K562 (cell line): ENCODE results near the gene SGPL1. TPM values are rescaled to one million over a fixed set of nuclear protein-coding genes. Genes with fewer than 3 reads are reported as not detected.

ENCODE experiments used
- ATAC-seq: fragments of 200-7000 bp; cut with Tn5 transposase; 3 replicates; pipeline ENCODE4 v1.9.1; 2020; ENCODE audit warnings: moderate library complexity
- BruUV-seq: library from RNA; stranded (reverse); fragments of 400-500 nt; replicated peaks from 2 replicates; lab custom pipeline; 2021; lab: Mats Ljungman, UMichigan
- CTCF ChIA-PET: fragments of 300-600 bp; formaldehyde crosslinking; extraction: SDS; loops from one replicate; lab custom pipeline; 2021; ENCODE audit warnings: low intra/inter-chr PET ratio; lab: Yijun Ruan, JAX
- POLR2A ChIA-PET: fragments of 300-600, 350-650 bp; sonication (Branson Sonifier 250); formaldehyde crosslinking; extraction: SDS; loops from one replicate; lab custom pipeline; 2021; ENCODE audit warnings: antibody characterized with exemption, inconsistent platforms; lab: Yijun Ruan, JAX
- DNase-seq, 4 experiments: peaks; one replicate each; pipeline versions ENCODE4 v3.0.0 to v3.0.0-alpha.2; 2011 to 2018; ENCODE audit warnings: low spot score in 3 of 4, mixed read lengths in 3 of 4; ENCODE audit errors: extremely low read depth in 1 of 4
- FAIRE-seq: peaks from 2 replicates; lab custom pipeline; 2011; peaks lifted over from hg19 to GRCh38; lab: Jason Lieb, UNC
- H2AFZ ChIP-seq: 2 replicates; pipeline ENCODE4 v1.6.0; 2011; ENCODE audit warnings: low read depth, low read length, control low read depth, inconsistent platforms
- H3K27ac ChIP-seq: fragments of 200-600 bp; 3 replicates; pipeline ENCODE4 v1.8.0; 2011; ENCODE audit warnings: low read depth, mild to moderate bottlenecking, control low read depth, inconsistent platforms, low read length, moderate library complexity, mixed read lengths; ENCODE audit errors: extremely low read depth
- H3K27me3 ChIP-seq, 2 experiments: fragments of 300-600 bp in 1 of 2; 2 replicates in 1 of 2; 3 replicates in 1 of 2; pipeline versions ENCODE4 v1.6.0 to v1.8.0; 2011; ENCODE audit warnings: inconsistent platforms in 2 of 2, low read length in 2 of 2, mild to moderate bottlenecking in 1 of 2, mixed read lengths in 1 of 2, moderate library complexity in 1 of 2; ENCODE audit not compliant: control insufficient read depth in 2 of 2, insufficient read depth in 2 of 2
- H3K36me3 ChIP-seq: fragments of 300-600 bp; 3 replicates; pipeline ENCODE4 v1.8.0; 2011; ENCODE audit warnings: mild to moderate bottlenecking, low read length, inconsistent platforms; ENCODE audit not compliant: control insufficient read depth, insufficient read depth
- H3K4me1 ChIP-seq, 2 experiments: fragments of 200-600 bp in 1 of 2; replicated peaks in 1 of 2; 2 replicates in 1 of 2; 3 replicates in 1 of 2; pipeline versions ENCODE4 v1.5.1 to v1.8.0; 2011; ENCODE audit warnings: inconsistent platforms in 2 of 2, low read length in 2 of 2, mild to moderate bottlenecking in 1 of 2, mixed read lengths in 1 of 2, moderate library complexity in 1 of 2; ENCODE audit not compliant: control insufficient read depth in 2 of 2, insufficient read depth in 2 of 2
- H3K4me2 ChIP-seq: 2 replicates; pipeline ENCODE4 v1.6.1; 2011; ENCODE audit warnings: low read length, control low read depth, inconsistent platforms, mixed read lengths; ENCODE audit not compliant: insufficient read depth
- H3K4me3 ChIP-seq: fragments of 200-600 bp; sonication (generic), shearing (Covaris generic); 2 replicates; pipeline ENCODE4 v1.5.1; 2016; ENCODE audit warnings: control low read depth, inconsistent platforms
- H3K79me2 ChIP-seq: fragments of 200-600 bp; 3 replicates; pipeline ENCODE4 v1.8.0; 2011; ENCODE audit warnings: low read length, inconsistent platforms; ENCODE audit not compliant: control insufficient read depth, insufficient read depth
- H3K9ac ChIP-seq, 2 experiments: 2 replicates each; pipeline versions ENCODE4 v1.6.0 to v1.6.1; 2011; ENCODE audit warnings: low read depth in 2 of 2, low read length in 2 of 2, control low read depth in 1 of 2, inconsistent platforms in 1 of 2, mild to moderate bottlenecking in 1 of 2, mixed read lengths in 1 of 2; ENCODE audit not compliant: insufficient read depth in 1 of 2
- H3K9me1 ChIP-seq: one replicate; pipeline ENCODE4 v1.6.0; 2011; ENCODE audit warnings: inconsistent platforms, mild to moderate bottlenecking, low read length, moderate library complexity; ENCODE audit not compliant: control insufficient read depth, insufficient read depth
- H3K9me3 ChIP-seq: replicated peaks from 2 replicates; pipeline ENCODE4 v1.5.1; 2011; ENCODE audit warnings: low read depth, low read length, inconsistent platforms; ENCODE audit not compliant: control insufficient read depth, insufficient read depth
- H4K20me1 ChIP-seq: replicated peaks from 2 replicates; pipeline ENCODE4 v1.6.1; 2011; ENCODE audit warnings: low read length, inconsistent platforms, mixed read lengths; ENCODE audit not compliant: control insufficient read depth, insufficient read depth
- KAT7 ChIP-seq: sonication (generic); formaldehyde crosslinking; IDR thresholded peaks from 2 replicates; pipeline ENCODE4 v1.8.0; 2022; ENCODE audit warnings: missing genetic modification reagents, mild to moderate bottlenecking, borderline replicate concordance
- LARP7 ChIP-seq: fragments of 450-650 bp; IDR thresholded peaks from 2 replicates; pipeline ENCODE4 v1.6.1; 2016
- SPI1 ChIP-seq: IDR thresholded peaks from 2 replicates; pipeline ENCODE4 v1.6.1; 2011; ENCODE audit warnings: low read depth, low read length, control low read depth, borderline replicate concordance
- WGBS: fragments of 100-300 bp; shearing (Covaris generic); methylation state at CpG from one replicate; pipeline ENCODE4 v1.1.6; 2016; ENCODE audit warnings: low coverage, mixed read lengths; ENCODE audit not compliant: insufficient coverage; ENCODE audit errors: missing lambda C conversion rate; 5-methylcytosine and 5-hydroxymethylcytosine counted together
- in situ Hi-C: fragments of 300-500 bp; cut with MboI; formaldehyde crosslinking; loops from 4 replicates; pipeline ENCODE4 v1.15.0; 2018; ENCODE audit warnings: inconsistent platforms, mixed read lengths
- intact Hi-C: fragments of 100-400 bp; cut with micrococcal nuclease; formaldehyde crosslinking; loops from 2 replicates; pipeline ENCODE4 v1.14.2; 2022
- polyA plus RNA-seq, 8 experiments: library from polyadenylated mRNA; depleted of rRNA in 4 of 8; stranded (reverse) in 5 of 8; unstranded in 3 of 8; fragments of >200 nt; fragmentation: Nextera tagmentation in 2 of 8; fragmentation: Illumina TruSeq in 1 of 8; extraction: Ambion mirVana in 2 of 8; extraction: Trizol in 1 of 8; gene quantifications; 2 replicates each; pipeline versions ENCODE4 v1.2.1 to v1.2.3, GENCODE V29; 2011 to 2014; ENCODE audit warnings: inconsistent platforms in 1 of 8, missing spikeins in 1 of 8
- total RNA-seq, 7 experiments: library from RNA; depleted of rRNA in 6 of 7; stranded (reverse); fragments of >200 nt in 6 of 7; fragmentation: Illumina TruSeq in 2 of 7; extraction: Trizol in 2 of 7; gene quantifications; 2 replicates each; pipeline versions ENCODE4 v1.2.1 to v1.2.3, GENCODE V29; 2011 to 2021; ENCODE audit warnings: low replicate concordance in 1 of 7
- TF ChIP-seq, protein P1 (sequence below): IDR thresholded peaks from 2 replicates; pipeline ENCODE4 v1.6.1; 2016; ENCODE audit warnings: missing genetic modification characterization, missing compliant biosample characterization
- TF ChIP-seq, protein P2 (sequence below): fragments of 450-650 bp; IDR thresholded peaks from 2 replicates; pipeline ENCODE4 v1.6.1; 2018; ENCODE audit not compliant: partially characterized antibody

Gene SGPL1
- total and polyA plus RNA-seq, 9 of the 15 experiments (the other 6 are each of a cell fraction or from before 2014, with no cell fraction given): 6.0 to 18.0 (median 8.7) TPM

DNA sequence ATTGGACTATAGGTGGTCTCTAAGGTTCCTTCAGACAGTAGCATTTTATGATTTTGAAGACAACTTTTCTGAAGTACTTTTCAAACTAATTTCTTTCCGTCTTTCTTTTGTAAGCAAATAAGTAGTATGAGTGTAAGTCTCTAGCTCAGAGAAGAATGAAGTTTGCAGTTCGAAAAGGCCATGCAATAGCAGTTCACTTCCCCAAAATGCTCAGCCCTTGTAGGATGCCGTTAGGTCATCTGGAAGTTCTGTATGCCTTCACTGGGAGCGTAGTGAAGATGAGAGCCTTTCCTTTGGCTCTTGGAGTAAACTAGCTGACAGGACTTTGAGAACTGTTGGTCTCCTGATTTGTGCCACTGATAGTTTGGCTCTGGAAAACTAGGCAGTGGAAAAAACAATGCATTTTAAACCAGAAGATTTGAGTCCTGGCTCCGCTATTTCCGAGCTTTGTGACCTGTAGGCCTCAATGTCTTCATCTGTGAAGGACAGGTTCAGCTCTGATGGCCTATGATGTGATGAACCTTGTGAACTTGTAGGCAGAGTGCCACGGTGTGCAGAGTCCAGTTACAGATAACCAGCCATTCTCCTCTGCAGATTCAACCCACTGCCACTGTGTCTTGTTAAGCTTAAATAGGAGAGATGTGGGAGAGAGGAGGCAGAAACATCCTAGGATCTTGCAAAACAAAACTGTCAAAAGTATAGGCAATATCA, 18.8 kb downstream of the SGPL1 start:
- no peaks in the 10 kb centered on the region; the same call in 1 of the 2 replicates for H3K9me3 ChIP-seq
- H4K20me1 ChIP-seq: no peaks in the 10 kb centered on the region
- peaks cover 0 to 33% of the 10 kb centered on the region in 2 experiments; a peak in 3 of 5 replicates for H3K4me1 ChIP-seq
- CTCF ChIA-PET: no interaction called here
- no peaks in the 10 kb centered on the region for H3K27me3 ChIP-seq
- no TSS peak for BruUV-seq
- TF ChIP-seq KAT7 (CRISPR knock-in tag) (no peak), SPI1 (peak; percentile 65; the same call in 1 of the 2 replicates)
- no peaks in the 10 kb centered on the region for H3K36me3 ChIP-seq
- H3K79me2 ChIP-seq: no peaks in the 10 kb centered on the region
- DNase-seq (no peak), ATAC-seq (no peak), FAIRE-seq (no peak)
- intact Hi-C loops: no loop called here
- H3K9me1 ChIP-seq: no peaks in the 10 kb centered on the region
- no peak overlapping the region for H3K4me2 ChIP-seq
- no peak overlapping the region for H3K4me3 ChIP-seq
- POLR2A ChIA-PET: interaction anchor here (0.7 kb wide), 1 partner anchor 22 kb away, joined by 3 read pairs; no protein-coding TSS in a partner anchor
- in situ Hi-C loops: no loop called here
- H2AFZ ChIP-seq: no peak overlapping the region
- WGBS: 57% methylated on average over 7 of the region's 7 CpGs
- H3K27ac ChIP-seq: no peak overlapping the region
- H3K9ac ChIP-seq: no peak overlapping the region

DNA sequence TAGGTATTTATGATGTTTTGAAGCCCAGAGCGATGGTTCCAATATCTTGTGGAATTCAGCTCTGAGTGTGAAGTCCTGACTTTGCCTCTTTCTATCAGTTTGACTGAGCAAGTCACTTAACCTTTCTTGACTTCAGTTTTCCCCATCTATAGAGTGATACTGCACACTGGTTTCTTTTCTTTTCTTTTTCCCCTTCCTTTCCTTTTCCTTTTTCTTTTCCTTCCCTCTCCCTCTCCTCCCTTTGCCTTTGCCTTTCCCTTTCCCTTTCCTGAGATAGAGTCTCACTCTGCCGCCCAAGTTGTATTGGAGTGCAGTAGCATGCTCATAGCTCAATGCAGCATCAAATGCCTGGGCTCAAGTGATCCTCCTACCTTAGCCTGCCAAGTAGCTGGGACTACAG, 20.6 kb downstream of the SGPL1 start:
- no peak overlapping the region for H3K4me3 ChIP-seq
- intact Hi-C loops: no loop called here
- no peaks in the 10 kb centered on the region; the same call in 1 of the 2 replicates for H3K9me3 ChIP-seq
- 57% methylated on average over 2 of the region's 2 CpGs for WGBS
- ATAC-seq (no peak), DNase-seq (no peak)
- H3K79me2 ChIP-seq: no peaks in the 10 kb centered on the region
- H3K9ac ChIP-seq: no peak overlapping the region
- no peaks in the 10 kb centered on the region for H3K27me3 ChIP-seq
- no peak overlapping the region for H3K27ac ChIP-seq
- POLR2A ChIA-PET: interaction anchor here (0.8 to 1.1 kb wide), 2 partner anchors 15 to 42 kb away, joined by 3 to 4 read pairs; no protein-coding TSS in a partner anchor
- no peaks in the 10 kb centered on the region for H3K9me1 ChIP-seq
- peaks cover 0 to 25% of the 10 kb centered on the region in 2 experiments; a peak in 3 of 5 replicates for H3K4me1 ChIP-seq
- no peaks in the 10 kb centered on the region for H4K20me1 ChIP-seq
- H3K4me2 ChIP-seq: no peak overlapping the region
- H2AFZ ChIP-seq: no peak overlapping the region
- 0 out of 2 replicates have a peak, but pooled peaks have one; percentile 41 for TF ChIP-seq LARP7
- TF ChIP-seq, protein P1, sequence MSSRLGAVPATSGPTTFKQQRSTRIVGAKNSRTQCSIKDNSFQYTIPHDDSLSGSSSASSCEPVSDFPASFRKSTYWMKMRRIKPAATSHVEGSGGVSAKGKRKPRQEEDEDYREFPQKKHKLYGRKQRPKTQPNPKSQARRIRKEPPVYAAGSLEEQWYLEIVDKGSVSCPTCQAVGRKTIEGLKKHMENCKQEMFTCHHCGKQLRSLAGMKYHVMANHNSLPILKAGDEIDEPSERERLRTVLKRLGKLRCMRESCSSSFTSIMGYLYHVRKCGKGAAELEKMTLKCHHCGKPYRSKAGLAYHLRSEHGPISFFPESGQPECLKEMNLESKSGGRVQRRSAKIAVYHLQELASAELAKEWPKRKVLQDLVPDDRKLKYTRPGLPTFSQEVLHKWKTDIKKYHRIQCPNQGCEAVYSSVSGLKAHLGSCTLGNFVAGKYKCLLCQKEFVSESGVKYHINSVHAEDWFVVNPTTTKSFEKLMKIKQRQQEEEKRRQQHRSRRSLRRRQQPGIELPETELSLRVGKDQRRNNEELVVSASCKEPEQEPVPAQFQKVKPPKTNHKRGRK (tag): peak; percentile 28; the same call in 1 of the 2 replicates
- TF ChIP-seq, protein P2, sequence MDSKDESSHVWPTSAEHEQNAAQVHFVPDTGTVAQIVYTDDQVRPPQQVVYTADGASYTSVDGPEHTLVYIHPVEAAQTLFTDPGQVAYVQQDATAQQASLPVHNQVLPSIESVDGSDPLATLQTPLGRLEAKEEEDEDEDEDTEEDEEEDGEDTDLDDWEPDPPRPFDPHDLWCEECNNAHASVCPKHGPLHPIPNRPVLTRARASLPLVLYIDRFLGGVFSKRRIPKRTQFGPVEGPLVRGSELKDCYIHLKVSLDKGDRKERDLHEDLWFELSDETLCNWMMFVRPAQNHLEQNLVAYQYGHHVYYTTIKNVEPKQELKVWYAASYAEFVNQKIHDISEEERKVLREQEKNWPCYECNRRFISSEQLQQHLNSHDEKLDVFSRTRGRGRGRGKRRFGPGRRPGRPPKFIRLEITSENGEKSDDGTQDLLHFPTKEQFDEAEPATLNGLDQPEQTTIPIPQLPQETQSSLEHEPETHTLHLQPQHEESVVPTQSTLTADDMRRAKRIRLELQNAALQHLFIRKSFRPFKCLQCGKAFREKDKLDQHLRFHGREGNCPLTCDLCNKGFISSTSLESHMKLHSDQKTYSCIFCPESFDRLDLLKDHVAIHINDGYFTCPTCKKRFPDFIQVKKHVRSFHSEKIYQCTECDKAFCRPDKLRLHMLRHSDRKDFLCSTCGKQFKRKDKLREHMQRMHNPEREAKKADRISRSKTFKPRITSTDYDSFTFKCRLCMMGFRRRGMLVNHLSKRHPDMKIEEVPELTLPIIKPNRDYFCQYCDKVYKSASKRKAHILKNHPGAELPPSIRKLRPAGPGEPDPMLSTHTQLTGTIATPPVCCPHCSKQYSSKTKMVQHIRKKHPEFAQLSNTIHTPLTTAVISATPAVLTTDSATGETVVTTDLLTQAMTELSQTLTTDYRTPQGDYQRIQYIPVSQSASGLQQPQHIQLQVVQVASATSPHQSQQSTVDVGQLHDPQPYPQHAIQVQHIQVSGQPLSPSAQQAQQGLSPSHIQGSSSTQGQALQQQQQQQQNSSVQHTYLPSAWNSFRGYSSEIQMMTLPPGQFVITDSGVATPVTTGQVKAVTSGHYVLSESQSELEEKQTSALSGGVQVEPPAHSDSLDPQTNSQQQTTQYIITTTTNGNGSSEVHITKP: no peak
- TF ChIP-seq, all 486 proteins: peak for 2
- FAIRE-seq: no peak
- no TSS peak for BruUV-seq
- CTCF ChIA-PET: no interaction called here
- H3K36me3 ChIP-seq: no peaks in the 10 kb centered on the region
- in situ Hi-C loops: no loop called here
